ENCODE results near the gene NCAM1.

Gene NCAM1

GRCh38 chr11:113242767-113243397, 281.7 kb downstream of the NCAM1 start:
- no peak overlapping the region for H3K4me3 ChIP-seq (ENCODE audit: low read depth, low read length)
- no peaks in the 10 kb centered on the region for H3K27me3 ChIP-seq (ENCODE audit: control insufficient read depth, insufficient read depth, low read length)
- no peaks in the 10 kb centered on the region for H3K9me3 ChIP-seq (ENCODE audit: control insufficient read depth, insufficient read depth, low read depth, low read length)
- H3K36me3 ChIP-seq (ENCODE audit: control insufficient read depth, insufficient read depth, low read length), result no peaks in the 10 kb centered on the region
- H3K27ac ChIP-seq (ENCODE audit: low read depth, low read length), result no peak overlapping the region
- no peak overlapping the region for H3K9ac ChIP-seq (ENCODE audit: low read length)
- peaks cover 14% of the 10 kb centered on the region for H3K4me1 ChIP-seq (ENCODE audit: control insufficient read depth, insufficient read depth, low read length)

GRCh38 chr11:113243696-113244095, 282.5 kb downstream of the NCAM1 start:
- no peaks in the 10 kb centered on the region for H3K9me3 ChIP-seq (ENCODE audit: control insufficient read depth, insufficient read depth, low read depth, low read length)
- H3K4me3 ChIP-seq (ENCODE audit: low read depth, low read length), result no peak overlapping the region
- no peak overlapping the region for H3K27ac ChIP-seq (ENCODE audit: low read depth, low read length)
- H3K36me3 ChIP-seq (ENCODE audit: control insufficient read depth, insufficient read depth, low read length), result no peaks in the 10 kb centered on the region
- no peak overlapping the region for H3K9ac ChIP-seq (ENCODE audit: low read length)
- peaks cover 14% of the 10 kb centered on the region for H3K4me1 ChIP-seq (ENCODE audit: control insufficient read depth, insufficient read depth, low read length)
- H3K27me3 ChIP-seq (ENCODE audit: control insufficient read depth, insufficient read depth, low read length), result no peaks in the 10 kb centered on the region

- Histone ChIP-seq H3K9me3 (ENCODE audit: control insufficient read depth, insufficient read depth, low read depth, low read length) (no peaks in the 10 kb centered on the region), H3K9ac (ENCODE audit: low read length) (no peak overlapping the region), H3K4me3 (ENCODE audit: low read depth, low read length) (no peak overlapping the region), H3K27ac (ENCODE audit: low read depth, low read length) (no peak overlapping the region), H3K36me3 (ENCODE audit: control insufficient read depth, insufficient read depth, low read length) (no peaks in the 10 kb centered on the region), H3K4me1 (ENCODE audit: control insufficient read depth, insufficient read depth, low read length) (peaks cover 14% of the 10 kb centered on the region), H3K27me3 (ENCODE audit: control insufficient read depth, insufficient read depth, low read length) (no peaks in the 10 kb centered on the region)
Observed at GRCh38 chr11:113245216-113245615, 284.0 kb downstream of the NCAM1 start.

- Histone ChIP-seq H3K9me3 (ENCODE audit: control insufficient read depth, insufficient read depth, low read depth, low read length) (no peaks in the 10 kb centered on the region), H3K9ac (ENCODE audit: low read length) (no peak overlapping the region), H3K36me3 (ENCODE audit: control insufficient read depth, insufficient read depth, low read length) (no peaks in the 10 kb centered on the region), H3K27me3 (ENCODE audit: control insufficient read depth, insufficient read depth, low read length) (no peaks in the 10 kb centered on the region), H3K4me1 (ENCODE audit: control insufficient read depth, insufficient read depth, low read length) (peaks cover 14% of the 10 kb centered on the region), H3K27ac (ENCODE audit: low read depth, low read length) (no peak overlapping the region), H3K4me3 (ENCODE audit: low read depth, low read length) (no peak overlapping the region)
Observed at GRCh38 chr11:113247221-113247620, 286.0 kb downstream of the NCAM1 start.

- Histone ChIP-seq H3K4me3 (ENCODE audit: low read depth, low read length) (no peak overlapping the region), H3K27me3 (ENCODE audit: control insufficient read depth, insufficient read depth, low read length) (no peaks in the 10 kb centered on the region), H3K36me3 (ENCODE audit: control insufficient read depth, insufficient read depth, low read length) (no peaks in the 10 kb centered on the region), H3K4me1 (ENCODE audit: control insufficient read depth, insufficient read depth, low read length) (peaks cover 10% of the 10 kb centered on the region), H3K9ac (ENCODE audit: low read length) (no peak overlapping the region), H3K9me3 (ENCODE audit: control insufficient read depth, insufficient read depth, low read depth, low read length) (no peaks in the 10 kb centered on the region), H3K27ac (ENCODE audit: low read depth, low read length) (no peak overlapping the region)
Observed at GRCh38 chr11:113247966-113248365, 286.7 kb downstream of the NCAM1 start.

GRCh38 chr11:113248702-113249490, 287.7 kb downstream of the NCAM1 start:
- Histone ChIP-seq H3K9ac (ENCODE audit: low read length) (no peak overlapping the region), H3K27ac (ENCODE audit: low read depth, low read length) (no peak overlapping the region), H3K4me3 (ENCODE audit: low read depth, low read length) (no peak overlapping the region), H3K27me3 (ENCODE audit: control insufficient read depth, insufficient read depth, low read length) (no peaks in the 10 kb centered on the region), H3K9me3 (ENCODE audit: control insufficient read depth, insufficient read depth, low read depth, low read length) (no peaks in the 10 kb centered on the region), H3K4me1 (ENCODE audit: control insufficient read depth, insufficient read depth, low read length) (peaks cover 4% of the 10 kb centered on the region), H3K36me3 (ENCODE audit: control insufficient read depth, insufficient read depth, low read length) (no peaks in the 10 kb centered on the region)

- no peak overlapping the region for H3K9ac ChIP-seq (ENCODE audit: low read length)
- no peaks in the 10 kb centered on the region for H3K36me3 ChIP-seq (ENCODE audit: control insufficient read depth, insufficient read depth, low read length)
- H3K27ac ChIP-seq (ENCODE audit: low read depth, low read length), result no peak overlapping the region
- H3K4me3 ChIP-seq (ENCODE audit: low read depth, low read length), result no peak overlapping the region
- H3K27me3 ChIP-seq (ENCODE audit: control insufficient read depth, insufficient read depth, low read length), result no peaks in the 10 kb centered on the region
- no peaks in the 10 kb centered on the region for H3K9me3 ChIP-seq (ENCODE audit: control insufficient read depth, insufficient read depth, low read depth, low read length)
- peaks cover 4% of the 10 kb centered on the region for H3K4me1 ChIP-seq (ENCODE audit: control insufficient read depth, insufficient read depth, low read length)
Observed at GRCh38 chr11:113249491-113249763, 288.2 kb downstream of the NCAM1 start.

GRCh38 chr11:113249786-113250185, 288.6 kb downstream of the NCAM1 start:
- Histone ChIP-seq H3K36me3 (ENCODE audit: control insufficient read depth, insufficient read depth, low read length) (no peaks in the 10 kb centered on the region), H3K27me3 (ENCODE audit: control insufficient read depth, insufficient read depth, low read length) (no peaks in the 10 kb centered on the region), H3K27ac (ENCODE audit: low read depth, low read length) (no peak overlapping the region)

GRCh38 chr11:113251281-113251680, 290.1 kb downstream of the NCAM1 start:
- no peaks in the 10 kb centered on the region for H3K36me3 ChIP-seq (ENCODE audit: control insufficient read depth, insufficient read depth, low read length)
- H3K27ac ChIP-seq (ENCODE audit: low read depth, low read length), result no peak overlapping the region
- H3K4me1 ChIP-seq (ENCODE audit: control insufficient read depth, insufficient read depth, low read length), result peaks cover 9% of the 10 kb centered on the region
- H3K9ac ChIP-seq (ENCODE audit: low read length), result no peak overlapping the region
- H3K27me3 ChIP-seq (ENCODE audit: control insufficient read depth, insufficient read depth, low read length), result no peaks in the 10 kb centered on the region
- H3K4me3 ChIP-seq (ENCODE audit: low read depth, low read length), result no peak overlapping the region
- no peaks in the 10 kb centered on the region for H3K9me3 ChIP-seq (ENCODE audit: control insufficient read depth, insufficient read depth, low read depth, low read length)

More at GRCh38 chr11:113249786-113250185, 288.6 kb downstream of the NCAM1 start:
- Histone ChIP-seq H3K4me1 (ENCODE audit: control insufficient read depth, insufficient read depth, low read length) (peaks cover 5% of the 10 kb centered on the region), H3K9me3 (ENCODE audit: control insufficient read depth, insufficient read depth, low read depth, low read length) (no peaks in the 10 kb centered on the region), H3K9ac (ENCODE audit: low read length) (no peak overlapping the region), H3K4me3 (ENCODE audit: low read depth, low read length) (no peak overlapping the region)

GRCh38 chr11:113253406-113253805, 292.2 kb downstream of the NCAM1 start:
- H3K4me1 ChIP-seq (ENCODE audit: control insufficient read depth, insufficient read depth, low read length), result peaks cover 4% of the 10 kb centered on the region; the same call in 1 of the 2 replicates

GRCh38 chr11:113255096-113255495, 293.9 kb downstream of the NCAM1 start:
- no peaks in the 10 kb centered on the region for H3K27me3 ChIP-seq (ENCODE audit: control insufficient read depth, insufficient read depth, low read length)
- H3K4me3 ChIP-seq (ENCODE audit: low read depth, low read length), result no peak overlapping the region
- H3K4me1 ChIP-seq (ENCODE audit: control insufficient read depth, insufficient read depth, low read length), result peaks cover 4% of the 10 kb centered on the region; the same call in 1 of the 2 replicates
- no peak overlapping the region for H3K9ac ChIP-seq (ENCODE audit: low read length)
- H3K27ac ChIP-seq (ENCODE audit: low read depth, low read length), result no peak overlapping the region
- H3K9me3 ChIP-seq (ENCODE audit: control insufficient read depth, insufficient read depth, low read depth, low read length), result no peaks in the 10 kb centered on the region
- no peaks in the 10 kb centered on the region for H3K36me3 ChIP-seq (ENCODE audit: control insufficient read depth, insufficient read depth, low read length)

More at GRCh38 chr11:113253406-113253805, 292.2 kb downstream of the NCAM1 start:
- Histone ChIP-seq H3K9me3 (ENCODE audit: control insufficient read depth, insufficient read depth, low read depth, low read length) (no peaks in the 10 kb centered on the region), H3K36me3 (ENCODE audit: control insufficient read depth, insufficient read depth, low read length) (no peaks in the 10 kb centered on the region), H3K4me3 (ENCODE audit: low read depth, low read length) (no peak overlapping the region), H3K9ac (ENCODE audit: low read length) (no peak overlapping the region), H3K27ac (ENCODE audit: low read depth, low read length) (no peak overlapping the region), H3K27me3 (ENCODE audit: control insufficient read depth, insufficient read depth, low read length) (no peaks in the 10 kb centered on the region)
